HepG2 (cell line): ENCODE results near the gene NDUFS7. TPM values are rescaled to one million over a fixed set of nuclear protein-coding genes. Genes with fewer than 3 reads are reported as not detected.

Experiments used
- AHDC1 ChIP-seq: sonication (generic); formaldehyde crosslinking; IDR thresholded peaks from 2 replicates; pipeline ENCODE4 v1.5.1; 2020; ENCODE audit warnings: mild to moderate bottlenecking, missing genetic modification reagents, borderline replicate concordance
- GLI4 ChIP-seq: sonication (generic); formaldehyde crosslinking; IDR thresholded peaks from 2 replicates; pipeline ENCODE4 v1.5.1; 2020; ENCODE audit warnings: missing genetic modification reagents, mild to moderate bottlenecking, moderate library complexity, borderline replicate concordance
- GTF3A ChIP-seq: sonication (generic); formaldehyde crosslinking; conservative IDR thresholded peaks from 2 replicates; pipeline ENCODE4 v1.4.0; 2020; ENCODE audit warnings: mild to moderate bottlenecking, missing genetic modification reagents
- MLLT10 ChIP-seq: sonication (generic); formaldehyde crosslinking; IDR thresholded peaks from 2 replicates; pipeline ENCODE4 v1.4.0; 2020; ENCODE audit warnings: missing genetic modification reagents
- NFE2 ChIP-seq: sonication (generic); formaldehyde crosslinking; IDR thresholded peaks from 2 replicates; pipeline ENCODE4 v1.4.0; 2020; ENCODE audit warnings: missing genetic modification reagents
- POGK ChIP-seq: sonication (generic); formaldehyde crosslinking; conservative IDR thresholded peaks from 2 replicates; pipeline ENCODE4 v1.8.0; 2022; ENCODE audit warnings: mild to moderate bottlenecking, moderate library complexity, missing genetic modification reagents
- SKIL ChIP-seq: sonication (generic); formaldehyde crosslinking; IDR thresholded peaks from 2 replicates; pipeline ENCODE4 v1.8.0; 2022; ENCODE audit warnings: missing genetic modification reagents, mild to moderate bottlenecking, moderate library complexity, borderline replicate concordance
- STAT6 ChIP-seq: sonication (generic); formaldehyde crosslinking; IDR thresholded peaks from 2 replicates; pipeline ENCODE4 v1.4.0; 2020; ENCODE audit warnings: missing genetic modification reagents, mild to moderate bottlenecking, borderline replicate concordance
- TERF1 ChIP-seq: sonication (generic); formaldehyde crosslinking; IDR thresholded peaks from 2 replicates; pipeline ENCODE4 v1.8.0; 2022; ENCODE audit warnings: mild to moderate bottlenecking, missing genetic modification reagents, moderate library complexity
- ZC3H4 ChIP-seq: sonication (generic); formaldehyde crosslinking; IDR thresholded peaks from 2 replicates; pipeline ENCODE4 v1.4.0; 2020; ENCODE audit warnings: missing genetic modification reagents, borderline replicate concordance
- ZNF317 ChIP-seq: sonication (generic); formaldehyde crosslinking; IDR thresholded peaks from 2 replicates; pipeline ENCODE4 v1.5.0; 2020; ENCODE audit warnings: mild to moderate bottlenecking, missing genetic modification reagents
- ZNF33B ChIP-seq: sonication (generic); formaldehyde crosslinking; IDR thresholded peaks from 2 replicates; pipeline ENCODE4 v1.5.1; 2020; ENCODE audit warnings: mild to moderate bottlenecking, missing genetic modification reagents
- ZNF589 ChIP-seq: sonication (generic); formaldehyde crosslinking; conservative IDR thresholded peaks from 2 replicates; pipeline ENCODE4 v1.8.0; 2022; ENCODE audit warnings: mild to moderate bottlenecking, moderate library complexity, missing genetic modification reagents
- ZNF75D ChIP-seq: sonication (generic); formaldehyde crosslinking; IDR thresholded peaks from 2 replicates; pipeline ENCODE4 v1.8.1; 2023; ENCODE audit warnings: missing genetic modification reagents, mild to moderate bottlenecking, borderline replicate concordance
- polyA plus RNA-seq, 8 experiments: library from polyadenylated mRNA; depleted of rRNA in 3 of 8; stranded (reverse) in 7 of 8; unstranded in 1 of 8; fragments of >200 nt; fragmentation: Illumina TruSeq in 4 of 8; extraction: Trizol in 4 of 8; gene quantifications; 2 replicates each; pipeline versions ENCODE4 v1.2.1 to v1.2.3, GENCODE V29; 2011 to 2016; ENCODE audit warnings: low read depth in 4 of 8, missing spikeins in 1 of 8, mixed read lengths in 1 of 8; ENCODE audit not compliant: insufficient read depth in 1 of 8
- total RNA-seq, 5 experiments: library from RNA; depleted of rRNA; stranded (reverse); fragments of >200 nt; fragmentation: Illumina TruSeq; extraction: Trizol; gene quantifications; 2 replicates each; pipeline ENCODE4 v1.2.3, GENCODE V29; 2016; ENCODE audit warnings: low read depth in 1 of 5

Gene NDUFS7
- total and polyA plus RNA-seq, 2 of the 13 experiments (the other 11 are each of a cell fraction or from before 2014, with no cell fraction given), result 34.3 to 66.9 TPM

- TF ChIP-seq ZNF589 (CRISPR knock-in tag) (no peak), POGK (CRISPR knock-in tag) (no peak), ZNF75D (no peak), GLI4 (CRISPR knock-in tag) (0 out of 2 replicates have a peak, but pooled peaks have one; percentile 27), GTF3A (no peak), TERF1 (CRISPR knock-in tag) (no peak), SKIL (CRISPR knock-in tag) (no peak), ZC3H4 (CRISPR knock-in tag) (no peak), NFE2 (CRISPR knock-in tag) (no peak), AHDC1 (CRISPR knock-in tag) (no peak), STAT6 (CRISPR knock-in tag) (no peak), ZNF33B (CRISPR knock-in tag) (0 out of 2 replicates have a peak, but pooled peaks have one; percentile 61), ZNF317 (CRISPR knock-in tag) (no peak), MLLT10 (CRISPR knock-in tag) (no peak)
Observed at GRCh38 chr19:1395194-1396018, 11.7 kb downstream of the NDUFS7 start (continued).
